AG09319 (cell line): ENCODE measurements around the gene RYR2.
"Not testable (repeated sequence)": the region's sequence is repeated elsewhere in the genome, so short reads cannot be mapped to it uniquely, and the experiment has no call there.

Experiments used
- DNase-seq: peaks from one replicate; pipeline ENCODE4 v3.0.0-alpha.2; 2010; ENCODE audit warnings: low read depth; ENCODE audit errors: extremely low read depth
- CTCF ChIP-seq: IDR thresholded peaks from 2 replicates; pipeline ENCODE4 v1.5.1; 2011; ENCODE audit warnings: low read depth, mild to moderate bottlenecking, inconsistent platforms, low read length, moderate library complexity

Gene RYR2

GRCh38 chr1:237120683-237121082, 78.7 kb downstream of the RYR2 start:
- no peak for TF ChIP-seq CTCF
- DNase-seq: no peak

- no peak for DNase-seq
- TF ChIP-seq CTCF: no peak; the same call in 1 of the 2 replicates
Observed at GRCh38 chr1:237124856-237125462, 83.0 kb downstream of the RYR2 start.

GRCh38 chr1:237126180-237126579, 84.2 kb downstream of the RYR2 start:
- TF ChIP-seq CTCF: no peak
- no peak for DNase-seq

GRCh38 chr1:237127301-237127700, 85.3 kb downstream of the RYR2 start:
- DNase-seq: not testable (repeated sequence)

- no peak for DNase-seq
- TF ChIP-seq CTCF: no peak
Observed at GRCh38 chr1:237133921-237134320, 91.9 kb downstream of the RYR2 start.

- no peak for TF ChIP-seq CTCF
- DNase-seq: no peak
Observed at GRCh38 chr1:237134929-237135328, 92.9 kb downstream of the RYR2 start.

- no peak for DNase-seq
- no peak for TF ChIP-seq CTCF
Observed at GRCh38 chr1:237138551-237138950, 96.6 kb downstream of the RYR2 start.

- no peak for TF ChIP-seq CTCF
Observed at GRCh38 chr1:237139732-237140131, 97.7 kb downstream of the RYR2 start.

More at GRCh38 chr1:237139732-237140131, 97.7 kb downstream of the RYR2 start:
- no peak for DNase-seq
